HG03135 (cell line): ENCODE data around the gene EDEM3.
"Not testable (repeated sequence)": the region's sequence is repeated elsewhere in the genome, so short reads cannot be mapped to it uniquely, and the experiment has no call there.

Experiments used
- ATAC-seq: cut with Tn5 transposase; IDR thresholded peaks from one replicate; pipeline ENCODE4 v1.9.1; 2021; ENCODE audit warnings: mild to moderate bottlenecking, moderate library complexity; ENCODE audit not compliant: unreplicated experiment

EDEM3 gene

GRCh38 chr1:184739796-184740195 lies 14.9 kb downstream of the EDEM3 start:
- no peak for ATAC-seq

DNA sequence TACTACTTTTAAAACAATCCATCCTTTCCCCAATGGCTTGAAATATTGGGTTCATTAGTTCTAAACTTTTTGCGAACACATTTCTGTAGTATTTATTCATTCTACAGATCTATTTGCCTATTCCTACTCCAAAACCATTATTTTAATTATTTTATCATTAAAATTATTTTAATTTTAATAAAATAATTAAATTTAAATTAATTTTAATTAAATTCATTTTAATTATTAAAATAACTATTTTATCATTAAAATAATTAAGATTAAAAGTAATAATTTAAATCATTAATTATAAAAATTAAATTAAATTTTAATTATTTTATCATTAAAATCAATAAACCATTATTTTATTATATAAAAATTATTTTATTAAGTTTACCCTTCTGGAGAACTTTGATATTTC lies 15.6 kb downstream of the EDEM3 start:
- no peak for ATAC-seq

GRCh38 chr1:184734980-184735379 lies 19.7 kb downstream of the EDEM3 start:
- no peak for ATAC-seq

DNA sequence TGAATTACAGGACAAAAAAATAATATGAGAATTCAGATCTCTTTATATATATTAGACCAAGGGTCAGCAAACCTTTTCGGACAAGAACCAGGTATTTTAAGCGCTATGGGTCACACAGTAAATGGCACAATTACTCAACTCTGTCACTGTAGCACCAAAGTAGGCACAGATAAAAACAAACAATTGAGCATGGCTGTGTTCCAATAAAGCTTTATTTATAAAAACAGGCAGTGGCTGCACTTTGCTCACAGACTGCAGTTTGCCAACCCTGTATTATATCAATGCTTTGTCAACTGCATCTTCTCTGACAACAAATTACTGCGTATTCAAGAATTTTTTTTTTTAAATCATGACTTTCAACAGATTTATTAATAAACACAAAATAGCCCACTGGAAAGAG lies 29.8 kb downstream of the EDEM3 start:
- no peak for ATAC-seq

DNA sequence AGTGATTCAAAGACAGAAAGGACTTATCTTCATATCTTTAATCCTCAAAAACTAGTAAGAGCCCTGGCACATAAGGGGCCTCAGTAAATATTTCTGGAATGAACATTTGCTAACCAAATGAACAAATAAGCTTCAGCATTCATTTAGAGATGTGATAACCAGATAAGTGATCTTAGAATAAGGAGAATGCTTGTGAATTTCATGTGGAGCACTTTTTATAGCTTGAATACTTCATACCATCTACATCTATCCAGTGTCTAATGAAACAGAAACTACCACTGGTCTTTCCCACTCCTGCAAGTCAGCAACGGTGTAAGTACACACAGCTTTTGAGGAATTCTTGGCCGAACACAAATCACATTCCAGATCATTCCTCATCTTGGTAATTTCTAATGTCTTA lies 38.5 kb downstream of the EDEM3 start:
- no peak for ATAC-seq

DNA sequence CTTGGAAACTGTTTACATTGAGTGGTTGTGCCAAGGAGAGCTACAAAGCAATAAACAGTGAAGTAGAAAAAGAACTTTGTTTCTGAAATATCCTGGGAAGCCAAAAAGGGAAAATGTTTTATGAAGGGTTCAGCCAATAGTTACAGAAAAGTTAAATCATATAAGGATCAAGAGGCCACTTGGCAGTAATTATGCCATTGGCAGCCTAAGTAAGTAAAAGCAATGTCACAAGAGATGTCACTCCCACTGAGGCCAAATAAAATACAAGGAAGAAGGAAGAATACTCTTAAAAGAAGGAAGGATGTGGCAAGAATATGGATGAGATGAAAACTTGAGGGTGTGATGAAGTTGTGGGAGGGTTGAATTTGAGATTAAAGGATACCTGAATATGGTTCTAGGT lies 45.2 kb downstream of the EDEM3 start:
- ATAC-seq = no peak

- no peak for ATAC-seq
Measured at GRCh38 chr1:184708084-184708676, 46.5 kb downstream of the EDEM3 start.

GRCh38 chr1:184705271-184705670 lies 49.4 kb downstream of the EDEM3 start:
- ATAC-seq = no peak

DNA sequence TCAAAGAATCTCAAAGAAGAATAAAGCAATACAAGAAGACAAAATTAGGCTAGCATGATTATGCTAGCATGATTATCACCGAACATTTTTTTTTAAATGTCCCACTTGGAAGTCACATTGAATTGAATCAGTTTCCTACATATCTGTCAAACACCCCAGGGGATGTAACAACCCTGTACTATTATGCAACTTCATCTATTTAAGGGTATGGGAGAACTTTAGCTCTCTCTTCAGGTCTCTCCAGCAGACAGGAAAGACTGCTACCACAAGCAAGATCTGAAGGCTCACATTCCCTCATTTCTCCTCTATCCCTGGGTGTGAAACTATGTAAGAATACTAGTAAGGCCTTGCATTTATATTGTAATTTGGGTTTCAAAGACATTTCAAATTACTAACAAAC lies 52.8 kb downstream of the EDEM3 start:
- no peak for ATAC-seq

- no peak for ATAC-seq
Measured at GRCh38 chr1:184698969-184699368, 55.7 kb downstream of the EDEM3 start.

DNA sequence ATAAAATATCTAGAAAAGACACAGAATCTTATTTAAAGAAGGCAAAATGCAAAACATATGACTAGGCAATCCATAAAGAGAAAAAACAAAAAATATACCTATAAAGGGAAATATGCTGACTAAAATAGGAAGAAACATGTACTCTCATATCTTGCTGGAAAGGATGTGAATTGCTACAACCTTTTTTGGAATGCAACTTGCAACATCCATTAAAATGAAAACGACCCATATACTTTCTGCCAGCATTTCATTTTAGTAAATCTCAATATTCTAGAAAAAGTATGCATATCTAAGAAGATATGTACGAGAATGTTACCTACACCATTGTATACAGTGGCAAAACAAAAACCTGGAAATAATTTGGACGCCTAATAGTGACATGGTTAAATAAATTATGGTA lies 56.6 kb downstream of the EDEM3 start:
- ATAC-seq = no peak

- no peak for ATAC-seq
Measured at GRCh38 chr1:184696403-184696802, 58.3 kb downstream of the EDEM3 start.

DNA sequence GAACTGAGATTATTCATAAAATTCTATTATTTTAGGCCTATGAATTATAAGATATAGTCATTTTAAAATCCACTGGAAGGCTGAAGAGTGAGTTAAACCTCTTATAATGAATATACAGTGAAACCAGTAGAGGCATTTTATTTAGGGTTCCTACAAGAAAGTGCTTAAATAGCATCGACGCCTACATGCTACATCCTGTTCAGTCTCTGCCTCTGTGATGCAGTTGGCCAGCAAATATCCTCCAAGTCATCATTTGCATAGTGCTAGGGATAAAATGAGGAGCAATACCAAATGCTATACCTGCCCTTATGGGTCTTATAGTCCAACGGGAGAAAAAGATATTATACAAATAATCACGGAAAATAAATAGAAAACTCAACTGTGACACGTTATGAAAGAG lies 59.6 kb downstream of the EDEM3 start:
- no peak for ATAC-seq

GRCh38 chr1:184693011-184693410 lies 61.6 kb downstream of the EDEM3 start:
- no peak for ATAC-seq

GRCh38 chr1:184691719-184692324 lies 62.8 kb downstream of the EDEM3 start:
- ATAC-seq = no peak

GRCh38 chr1:184686540-184686939 lies 68.1 kb downstream of the EDEM3 start:
- no peak for ATAC-seq

DNA sequence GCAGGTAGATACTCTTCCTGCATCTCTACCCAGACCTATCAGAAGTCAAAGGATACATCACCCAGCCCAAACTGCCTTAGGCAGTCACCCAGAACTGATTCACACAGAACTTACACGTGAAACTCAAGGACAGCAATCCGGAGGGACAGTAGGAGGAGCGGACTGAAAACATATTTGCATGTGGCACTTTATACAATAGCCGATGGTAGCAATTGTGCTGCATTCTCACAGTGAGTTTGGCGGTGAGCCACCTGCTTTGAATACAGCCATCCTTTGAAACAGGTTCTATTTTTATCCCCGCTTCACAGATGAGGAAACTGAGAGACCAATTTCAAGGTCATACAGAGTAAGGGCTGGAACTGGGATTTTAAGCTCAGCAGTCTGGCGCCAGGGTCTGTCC lies 69.5 kb downstream of the EDEM3 start:
- no peak for ATAC-seq

GRCh38 chr1:184684285-184685074 lies 70.2 kb downstream of the EDEM3 start:
- no peak for ATAC-seq

DNA sequence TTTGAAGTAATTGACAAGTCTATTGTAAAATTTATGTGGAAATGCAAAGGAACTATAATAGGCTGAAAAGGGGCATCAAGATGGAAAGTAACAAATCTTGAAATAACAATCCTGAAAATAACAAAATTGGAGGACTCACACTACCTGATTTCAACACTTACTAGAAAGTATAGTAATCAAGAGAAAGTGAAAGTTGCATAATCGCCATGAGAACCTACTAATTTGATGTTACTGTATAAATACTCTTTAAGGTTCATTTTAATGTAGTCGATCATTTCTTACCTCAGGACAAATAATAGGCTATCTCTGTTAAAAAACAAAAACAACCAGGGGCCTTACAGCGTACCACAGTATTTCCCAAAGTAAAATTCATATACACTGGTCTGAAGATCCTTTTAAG lies 71.7 kb downstream of the EDEM3 start:
- no peak for ATAC-seq

GRCh38 chr1:184680611-184681225 lies 73.9 kb downstream of the EDEM3 start:
- not testable (repeated sequence) for ATAC-seq

DNA sequence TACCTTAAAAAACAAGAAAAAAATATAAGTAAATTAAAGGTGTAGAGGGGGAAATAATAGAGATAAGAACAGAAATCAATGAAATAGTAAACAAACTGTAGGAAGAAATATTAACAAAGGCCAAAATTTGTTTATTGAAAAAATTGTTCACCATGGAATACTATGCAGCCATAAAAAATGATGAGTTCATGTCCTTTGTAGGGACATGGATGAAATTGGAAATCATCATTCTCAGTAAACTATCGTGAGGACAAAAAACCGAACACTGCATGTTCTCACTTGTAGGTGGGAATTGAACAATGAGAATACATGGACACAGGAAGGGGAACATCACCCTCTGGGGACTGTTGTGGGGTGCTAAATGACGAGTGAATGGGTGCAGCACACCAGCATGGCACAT lies 75.2 kb downstream of the EDEM3 start:
- not testable (repeated sequence) for ATAC-seq

- no peak for ATAC-seq
Measured at GRCh38 chr1:184677344-184677743, 77.3 kb downstream of the EDEM3 start.
